Liver (tissue), 3 donors: ENCODE results near the gene TTLL5.

Experiments used
- EGR1 ChIP-seq, 2 donors: IDR thresholded peaks; 2 replicates each; pipeline ENCODE4 v1.6.1; 2016 to 2018; ENCODE audit warnings: antibody characterized with exemption in 2 of 2, low read depth in 2 of 2
- FOXA1 ChIP-seq: IDR thresholded peaks from 2 replicates; pipeline ENCODE4 v1.6.1; 2016; ENCODE audit warnings: antibody characterized with exemption
- FOXA2 ChIP-seq: IDR thresholded peaks from 2 replicates; pipeline ENCODE4 v1.6.1; 2016; ENCODE audit warnings: antibody characterized with exemption
- GABPA ChIP-seq, 2 donors: IDR thresholded peaks in 1 of 2; conservative IDR thresholded peaks in 1 of 2; 2 replicates each; pipeline ENCODE4 v1.6.1; 2016; ENCODE audit warnings: antibody characterized with exemption in 2 of 2, mild to moderate bottlenecking in 1 of 2, moderate library complexity in 1 of 2
- JUND ChIP-seq, 2 donors: IDR thresholded peaks; 2 replicates each; pipeline ENCODE4 v1.6.1; 2016; ENCODE audit warnings: antibody characterized with exemption in 2 of 2
- RAD21 ChIP-seq, 2 donors: IDR thresholded peaks; 2 replicates each; pipeline ENCODE4 v1.6.1; 2016; ENCODE audit warnings: antibody characterized with exemption in 2 of 2, mild to moderate bottlenecking in 2 of 2
- RXRA ChIP-seq, 2 donors: IDR thresholded peaks; 2 replicates each; pipeline ENCODE4 v1.6.1; 2017 to 2018; ENCODE audit warnings: antibody characterized with exemption in 2 of 2, mild to moderate bottlenecking in 1 of 2
- SP1 ChIP-seq: IDR thresholded peaks from 2 replicates; pipeline ENCODE4 v1.6.1; 2018; ENCODE audit warnings: antibody characterized with exemption, mild to moderate bottlenecking
- TAF1 ChIP-seq: conservative IDR thresholded peaks from 2 replicates; pipeline ENCODE4 v1.6.1; 2016; ENCODE audit warnings: antibody characterized with exemption, mild to moderate bottlenecking
- YY1 ChIP-seq: IDR thresholded peaks from 2 replicates; pipeline ENCODE4 v1.6.1; 2016; ENCODE audit warnings: antibody characterized with exemption, mild to moderate bottlenecking
- TF ChIP-seq, protein P1 (sequence below): fragments of 150-350 bp; IDR thresholded peaks from 2 replicates; pipeline ENCODE4 v1.5.1; 2017; ENCODE audit warnings: improper control_type of control experiment, low read depth, low read length; ENCODE audit not compliant: missing input control
- TF ChIP-seq, protein P2 (sequence below): IDR thresholded peaks from 2 replicates; pipeline ENCODE4 v1.6.1; 2016; ENCODE audit warnings: antibody characterized with exemption
- TF ChIP-seq, protein P3 (sequence below): IDR thresholded peaks from 2 replicates; pipeline ENCODE4 v1.6.1; 2016; ENCODE audit warnings: antibody characterized with exemption
- donor health status: healthy.
- donor health status: healthy.

DNA sequence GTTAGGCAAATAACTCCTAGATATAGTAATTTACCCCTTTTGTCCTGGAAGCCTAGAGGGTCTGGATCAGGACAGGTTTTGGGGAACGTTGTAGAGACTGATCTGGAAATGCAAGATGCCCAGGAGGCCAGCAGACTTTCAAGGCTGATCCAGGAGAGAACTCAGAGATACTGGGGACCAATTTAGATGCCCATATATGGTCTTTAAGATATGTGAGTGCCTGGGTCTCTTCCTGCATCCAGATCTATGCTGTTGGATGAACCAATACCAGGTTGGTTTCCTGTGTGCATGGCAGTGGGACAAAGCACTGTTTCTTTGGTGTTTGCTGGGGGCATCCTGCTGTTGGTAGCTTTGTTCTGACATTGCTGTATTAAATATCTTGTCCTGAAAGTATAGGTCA is 5.8 kb upstream of the TTLL5 start:
- TF ChIP-seq TAF1 (no peak), EGR1 (IDR thresholded peaks at IDR 0.05; ENCODE audit: low read depth in 2 of 2) (no peak), RAD21 (IDR thresholded peaks at IDR 0.05) (no peak), SP1 (no peak), YY1 (no peak), RXRA (IDR thresholded peaks at IDR 0.05) (no peak), FOXA1 (no peak), JUND (IDR thresholded peaks at IDR 0.05) (no peak), FOXA2 (no peak), GABPA (IDR thresholded peaks at IDR 0.05 in 1 of 2, conservative IDR thresholded peaks at IDR 0.05 in 1 of 2) (no peak)
- TF ChIP-seq, protein P1, sequence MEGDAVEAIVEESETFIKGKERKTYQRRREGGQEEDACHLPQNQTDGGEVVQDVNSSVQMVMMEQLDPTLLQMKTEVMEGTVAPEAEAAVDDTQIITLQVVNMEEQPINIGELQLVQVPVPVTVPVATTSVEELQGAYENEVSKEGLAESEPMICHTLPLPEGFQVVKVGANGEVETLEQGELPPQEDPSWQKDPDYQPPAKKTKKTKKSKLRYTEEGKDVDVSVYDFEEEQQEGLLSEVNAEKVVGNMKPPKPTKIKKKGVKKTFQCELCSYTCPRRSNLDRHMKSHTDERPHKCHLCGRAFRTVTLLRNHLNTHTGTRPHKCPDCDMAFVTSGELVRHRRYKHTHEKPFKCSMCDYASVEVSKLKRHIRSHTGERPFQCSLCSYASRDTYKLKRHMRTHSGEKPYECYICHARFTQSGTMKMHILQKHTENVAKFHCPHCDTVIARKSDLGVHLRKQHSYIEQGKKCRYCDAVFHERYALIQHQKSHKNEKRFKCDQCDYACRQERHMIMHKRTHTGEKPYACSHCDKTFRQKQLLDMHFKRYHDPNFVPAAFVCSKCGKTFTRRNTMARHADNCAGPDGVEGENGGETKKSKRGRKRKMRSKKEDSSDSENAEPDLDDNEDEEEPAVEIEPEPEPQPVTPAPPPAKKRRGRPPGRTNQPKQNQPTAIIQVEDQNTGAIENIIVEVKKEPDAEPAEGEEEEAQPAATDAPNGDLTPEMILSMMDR: no peak
- TF ChIP-seq, protein P2, sequence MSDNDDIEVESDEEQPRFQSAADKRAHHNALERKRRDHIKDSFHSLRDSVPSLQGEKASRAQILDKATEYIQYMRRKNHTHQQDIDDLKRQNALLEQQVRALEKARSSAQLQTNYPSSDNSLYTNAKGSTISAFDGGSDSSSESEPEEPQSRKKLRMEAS: no peak
- TF ChIP-seq, protein P3, sequence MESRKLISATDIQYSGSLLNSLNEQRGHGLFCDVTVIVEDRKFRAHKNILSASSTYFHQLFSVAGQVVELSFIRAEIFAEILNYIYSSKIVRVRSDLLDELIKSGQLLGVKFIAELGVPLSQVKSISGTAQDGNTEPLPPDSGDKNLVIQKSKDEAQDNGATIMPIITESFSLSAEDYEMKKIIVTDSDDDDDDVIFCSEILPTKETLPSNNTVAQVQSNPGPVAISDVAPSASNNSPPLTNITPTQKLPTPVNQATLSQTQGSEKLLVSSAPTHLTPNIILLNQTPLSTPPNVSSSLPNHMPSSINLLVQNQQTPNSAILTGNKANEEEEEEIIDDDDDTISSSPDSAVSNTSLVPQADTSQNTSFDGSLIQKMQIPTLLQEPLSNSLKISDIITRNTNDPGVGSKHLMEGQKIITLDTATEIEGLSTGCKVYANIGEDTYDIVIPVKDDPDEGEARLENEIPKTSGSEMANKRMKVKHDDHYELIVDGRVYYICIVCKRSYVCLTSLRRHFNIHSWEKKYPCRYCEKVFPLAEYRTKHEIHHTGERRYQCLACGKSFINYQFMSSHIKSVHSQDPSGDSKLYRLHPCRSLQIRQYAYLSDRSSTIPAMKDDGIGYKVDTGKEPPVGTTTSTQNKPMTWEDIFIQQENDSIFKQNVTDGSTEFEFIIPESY: no peak
